HG02763 (cell line): ENCODE data around the gene CIDEA.

Experiments used
- ATAC-seq: cut with Tn5 transposase; IDR thresholded peaks from one replicate; pipeline ENCODE4 v1.9.1; 2021; ENCODE audit warnings: mild to moderate bottlenecking, moderate library complexity; ENCODE audit not compliant: unreplicated experiment

CIDEA gene

DNA sequence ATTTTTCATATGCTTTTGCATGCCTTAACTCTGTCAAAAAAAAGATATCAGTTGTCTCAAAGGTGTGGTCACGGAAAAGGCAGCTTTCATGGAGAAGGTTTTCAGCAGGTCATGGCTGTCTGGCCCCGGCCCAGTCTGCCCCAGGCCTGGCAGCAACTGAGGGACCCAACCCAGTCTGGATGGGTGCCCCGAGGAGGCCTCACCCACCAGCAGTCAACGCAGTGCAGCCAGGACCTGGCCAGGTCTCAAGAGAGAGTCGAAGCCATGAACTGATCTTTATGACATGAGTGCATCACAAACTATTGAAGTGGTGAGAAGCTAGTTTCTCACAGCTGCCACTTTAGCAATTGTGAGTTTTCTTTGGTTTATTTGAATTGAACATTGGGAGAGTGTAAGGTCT, 61.8 kb downstream of the CIDEA start:
- no peak for ATAC-seq

DNA sequence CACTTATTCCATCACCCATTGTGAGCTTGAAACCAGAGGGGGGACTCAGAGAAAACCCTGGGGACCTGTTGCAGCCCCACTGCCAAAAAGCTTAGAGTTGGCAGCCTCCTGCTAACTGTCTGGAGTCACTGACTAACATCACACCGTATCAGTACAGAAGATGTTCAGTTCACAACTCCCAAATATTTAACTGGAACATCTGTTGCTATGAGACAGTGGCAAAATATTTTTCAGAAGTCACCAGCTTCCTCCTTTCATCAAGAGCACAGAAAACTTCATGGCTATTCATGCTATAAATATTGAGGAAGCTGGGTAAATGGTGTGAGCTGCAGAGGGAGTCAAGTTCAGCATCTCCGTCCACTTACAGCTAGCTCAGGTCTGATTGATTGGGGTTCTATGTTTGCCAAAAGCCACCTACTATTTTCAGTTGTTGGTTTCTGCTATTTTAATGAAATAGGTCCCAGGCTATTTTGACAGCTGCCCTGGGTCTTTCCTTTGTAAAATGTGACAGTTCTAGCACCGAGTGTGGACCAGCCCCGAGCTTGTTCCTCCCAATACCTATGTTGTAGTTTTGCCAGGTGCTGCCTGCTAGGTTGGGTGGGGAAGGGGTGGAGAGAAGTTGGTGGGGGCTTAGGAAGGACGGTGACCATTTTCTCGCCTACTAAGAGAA, 63.6 kb downstream of the CIDEA start:
- no peak for ATAC-seq

DNA sequence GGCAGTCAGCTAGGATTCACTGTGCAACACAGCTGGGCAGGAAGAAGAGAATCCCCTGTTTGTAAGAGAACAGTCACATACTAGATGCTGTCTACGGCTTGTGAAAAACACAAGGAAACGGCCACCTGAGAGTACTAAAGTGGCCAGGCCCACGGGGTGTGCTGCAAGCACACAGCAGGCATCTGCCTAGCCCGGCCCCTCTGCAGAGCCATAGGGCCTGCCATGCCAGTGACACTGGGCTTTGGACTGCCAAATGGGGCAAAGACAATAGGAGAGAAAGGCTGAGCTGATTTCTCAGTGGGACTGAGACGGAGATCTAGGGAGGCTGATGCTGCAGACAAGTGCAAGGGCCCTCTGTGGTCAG, 64.2 kb downstream of the CIDEA start:
- no peak for ATAC-seq

DNA sequence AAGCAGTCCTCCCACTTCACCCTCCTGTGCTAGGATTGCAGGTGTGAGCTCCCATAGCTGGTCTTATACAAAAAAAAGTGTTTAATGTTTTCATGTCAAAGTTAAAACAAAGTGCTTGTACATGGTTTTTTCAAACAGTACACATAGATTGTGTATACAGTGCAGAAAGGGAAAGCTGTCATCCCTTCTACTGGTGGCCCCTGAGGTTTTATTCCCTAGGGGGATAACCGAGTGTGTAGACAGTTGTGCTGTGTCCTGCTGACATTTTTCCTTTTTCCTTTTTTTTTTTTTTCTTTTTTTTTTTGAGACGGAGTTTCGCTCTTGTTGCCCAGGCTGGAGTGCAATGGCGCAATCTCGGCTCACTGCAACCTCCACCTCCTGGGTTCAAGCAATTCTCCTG, 64.7 kb downstream of the CIDEA start:
- ATAC-seq, result no peak

DNA sequence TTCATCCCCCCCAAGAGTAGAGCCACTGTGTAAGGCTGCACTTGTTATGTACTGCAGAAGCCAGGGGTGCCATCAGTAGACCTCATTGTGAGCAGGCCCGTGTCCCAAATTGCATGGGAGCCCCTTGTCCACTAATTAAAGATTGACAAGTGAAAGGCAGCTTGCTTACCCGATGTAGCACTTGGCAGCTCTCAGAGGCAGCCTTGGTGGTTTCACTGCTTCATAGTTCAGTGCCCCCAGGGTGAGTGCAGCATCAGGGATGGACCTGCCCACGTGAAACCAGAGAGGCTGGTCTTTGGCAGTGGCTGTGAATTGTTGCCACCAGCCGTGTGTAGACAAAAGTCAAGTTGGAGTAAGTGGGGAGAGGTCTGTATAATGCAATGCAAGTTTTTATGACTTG, 67.2 kb downstream of the CIDEA start:
- peak; percentile 73 for ATAC-seq

DNA sequence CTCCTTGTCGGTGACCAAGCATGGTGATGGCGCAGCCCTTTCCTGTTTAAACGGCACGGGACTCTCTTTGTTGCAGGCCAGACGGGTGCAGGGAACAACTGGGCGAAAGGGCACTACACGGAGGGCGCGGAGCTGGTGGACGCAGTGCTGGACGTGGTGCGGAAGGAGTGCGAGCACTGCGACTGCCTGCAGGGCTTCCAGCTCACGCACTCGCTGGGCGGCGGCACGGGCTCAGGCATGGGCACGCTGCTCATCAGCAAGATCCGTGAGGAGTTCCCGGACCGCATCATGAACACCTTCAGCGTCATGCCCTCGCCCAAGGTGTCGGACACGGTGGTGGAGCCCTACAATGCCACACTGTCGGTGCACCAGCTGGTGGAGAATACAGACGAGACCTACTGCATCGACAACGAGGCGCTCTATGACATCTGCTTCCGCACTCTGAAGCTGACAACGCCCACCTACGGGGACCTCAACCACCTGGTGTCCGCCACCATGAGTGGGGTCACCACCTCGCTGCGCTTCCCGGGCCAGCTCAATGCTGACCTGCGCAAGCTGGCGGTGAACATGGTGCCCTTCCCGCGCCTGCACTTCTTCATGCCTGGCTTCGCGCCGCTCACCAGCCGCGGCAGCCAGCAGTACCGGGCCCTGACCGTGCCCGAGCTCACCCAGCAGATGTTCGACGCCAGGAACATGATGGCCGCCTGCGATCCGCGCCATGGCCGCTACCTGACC, 71.0 kb downstream of the CIDEA start:
- no peak for ATAC-seq

DNA sequence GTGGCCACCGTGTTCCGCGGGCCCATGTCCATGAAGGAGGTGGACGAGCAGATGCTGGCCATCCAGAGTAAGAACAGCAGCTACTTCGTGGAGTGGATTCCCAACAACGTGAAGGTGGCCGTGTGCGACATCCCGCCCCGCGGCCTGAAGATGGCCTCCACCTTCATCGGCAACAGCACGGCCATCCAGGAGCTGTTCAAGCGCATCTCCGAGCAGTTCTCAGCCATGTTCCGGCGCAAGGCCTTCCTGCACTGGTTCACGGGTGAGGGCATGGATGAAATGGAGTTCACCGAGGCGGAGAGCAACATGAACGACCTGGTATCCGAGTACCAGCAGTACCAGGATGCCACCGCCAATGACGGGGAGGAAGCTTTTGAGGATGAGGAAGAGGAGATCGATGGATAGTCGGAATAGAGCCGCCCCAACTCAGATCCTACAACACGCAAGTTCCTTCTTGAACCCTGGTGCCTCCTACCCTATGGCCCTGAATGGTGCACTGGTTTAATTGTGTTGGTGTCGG, 71.6 kb downstream of the CIDEA start:
- no peak for ATAC-seq

DNA sequence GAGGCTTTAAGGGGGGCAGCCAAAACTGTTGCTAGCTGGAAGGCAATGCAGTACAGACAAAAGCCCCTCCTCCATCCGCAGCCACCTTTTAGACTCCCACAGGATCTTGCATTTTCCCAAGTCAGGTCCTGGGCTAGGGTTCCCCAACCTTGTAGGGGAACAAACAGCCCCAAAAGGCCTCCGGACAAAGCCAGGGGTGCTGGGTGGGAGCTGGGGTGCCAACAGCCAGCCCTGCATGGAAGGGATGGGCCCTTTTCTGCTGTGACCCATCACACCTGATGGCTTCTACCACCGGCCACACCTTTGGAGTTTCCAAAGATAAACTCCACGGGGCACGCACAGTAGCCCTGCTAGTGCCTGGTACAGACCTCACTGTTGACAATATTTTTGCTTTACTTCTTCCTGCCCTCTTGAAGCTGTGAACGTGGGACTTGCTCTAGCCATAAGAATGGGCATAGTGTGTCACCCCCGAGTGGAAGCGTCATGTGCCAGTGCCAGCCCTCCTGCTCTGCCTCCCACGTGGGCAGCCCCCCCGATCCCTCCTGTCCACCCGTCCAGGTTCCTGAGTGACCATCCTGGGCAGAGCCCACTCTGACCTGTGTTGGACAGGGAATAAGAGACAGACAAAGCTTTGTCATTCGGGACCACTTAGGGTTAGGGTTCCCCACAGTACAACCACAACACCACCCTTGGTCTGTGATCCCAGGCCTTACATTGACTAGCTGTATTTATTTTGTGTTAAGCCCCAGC, 72.7 kb downstream of the CIDEA start:
- no peak for ATAC-seq
